Choroid plexus epithelial cell (primary cell): ENCODE measurements around the gene HSPA12B.

Experiments used
- DNase-seq: peaks from one replicate; pipeline ENCODE4 v3.0.0-alpha.2; 2010; ENCODE audit warnings: low read depth
- H3K4me3 ChIP-seq: 2 replicates; pipeline ENCODE4 v1.5.1; 2011; ENCODE audit warnings: low read depth, mild to moderate bottlenecking, control low read depth, low read length, moderate library complexity
- CTCF ChIP-seq: conservative IDR thresholded peaks from 2 replicates; pipeline ENCODE4 v1.5.1; 2011; ENCODE audit warnings: low read depth, mild to moderate bottlenecking, control low read depth, inconsistent platforms, low read length, moderate library complexity

Gene HSPA12B

GRCh38 chr20:3759316-3759823, 26.9 kb downstream of the HSPA12B start:
- no peak for TF ChIP-seq CTCF
- no peak for DNase-seq
- H3K4me3 ChIP-seq = no peak overlapping the region

- H3K4me3 ChIP-seq = no peak overlapping the region
- no peak for TF ChIP-seq CTCF
These were observed 27.4 kb downstream of the HSPA12B start for GRCh38 chr20:3759884-3760283.

GRCh38 chr20:3760655-3761348, 28.3 kb downstream of the HSPA12B start:
- no peak for TF ChIP-seq CTCF

More at GRCh38 chr20:3759884-3760283, 27.4 kb downstream of the HSPA12B start:
- DNase-seq = no peak

GRCh38 chr20:3763671-3764601, 31.5 kb downstream of the HSPA12B start:
- H3K4me3 ChIP-seq = no peak overlapping the region
- no peak for DNase-seq
- TF ChIP-seq CTCF = no peak

More at GRCh38 chr20:3760655-3761348, 28.3 kb downstream of the HSPA12B start:
- no peak overlapping the region for H3K4me3 ChIP-seq
- DNase-seq = no peak

- no peak for TF ChIP-seq CTCF
- H3K4me3 ChIP-seq = no peak overlapping the region
- DNase-seq = no peak
These were observed 32.2 kb downstream of the HSPA12B start for GRCh38 chr20:3764659-3765058.

- no peak overlapping the region for H3K4me3 ChIP-seq
- DNase-seq = no peak
- TF ChIP-seq CTCF = no peak
These were observed 32.8 kb downstream of the HSPA12B start for GRCh38 chr20:3765171-3765882.
